ENCODE results near the gene XAGE3.

- no peak for TF ChIP-seq CTCF (IDR thresholded peaks at IDR 0.05)
- TF ChIP-seq, protein P1, sequence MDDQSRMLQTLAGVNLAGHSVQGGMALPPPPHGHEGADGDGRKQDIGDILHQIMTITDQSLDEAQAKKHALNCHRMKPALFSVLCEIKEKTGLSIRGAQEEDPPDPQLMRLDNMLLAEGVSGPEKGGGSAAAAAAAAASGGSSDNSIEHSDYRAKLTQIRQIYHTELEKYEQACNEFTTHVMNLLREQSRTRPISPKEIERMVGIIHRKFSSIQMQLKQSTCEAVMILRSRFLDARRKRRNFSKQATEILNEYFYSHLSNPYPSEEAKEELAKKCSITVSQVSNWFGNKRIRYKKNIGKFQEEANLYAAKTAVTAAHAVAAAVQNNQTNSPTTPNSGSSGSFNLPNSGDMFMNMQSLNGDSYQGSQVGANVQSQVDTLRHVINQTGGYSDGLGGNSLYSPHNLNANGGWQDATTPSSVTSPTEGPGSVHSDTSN (IDR thresholded peaks at IDR 0.05): no peak
- TF ChIP-seq SIN3A (IDR thresholded peaks at IDR 0.05; ENCODE audit: borderline replicate concordance, low read depth, low read length): no peak
- TF ChIP-seq RXRA (IDR thresholded peaks at IDR 0.05; ENCODE audit: borderline replicate concordance, low read depth): no peak
- TF ChIP-seq IRF3 (IDR thresholded peaks at IDR 0.05; ENCODE audit: low read depth, low read length): no peak
- TF ChIP-seq YY1 (IDR thresholded peaks at IDR 0.05; ENCODE audit: low read depth): no peak
- TF ChIP-seq POLR2AphosphoS5 (IDR thresholded peaks at IDR 0.05; ENCODE audit: low read depth, low read length): no peak
- TF ChIP-seq, protein P2, sequence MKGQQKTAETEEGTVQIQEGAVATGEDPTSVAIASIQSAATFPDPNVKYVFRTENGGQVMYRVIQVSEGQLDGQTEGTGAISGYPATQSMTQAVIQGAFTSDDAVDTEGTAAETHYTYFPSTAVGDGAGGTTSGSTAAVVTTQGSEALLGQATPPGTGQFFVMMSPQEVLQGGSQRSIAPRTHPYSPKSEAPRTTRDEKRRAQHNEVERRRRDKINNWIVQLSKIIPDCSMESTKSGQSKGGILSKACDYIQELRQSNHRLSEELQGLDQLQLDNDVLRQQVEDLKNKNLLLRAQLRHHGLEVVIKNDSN (IDR thresholded peaks at IDR 0.05; ENCODE audit: borderline replicate concordance, low read depth): no peak
Observed at GRCh38 chrX:52865343-52865998, 2.4 kb downstream of the XAGE3 start.
